GM21825 (cell line): ENCODE data around the gene ZNF724.
"Not testable (repeated sequence)": the region's sequence is repeated elsewhere in the genome, so short reads cannot be mapped to it uniquely, and the experiment has no call there.

Source experiments
- ATAC-seq: cut with Tn5 transposase; IDR thresholded peaks from one replicate; pipeline ENCODE4 v1.9.1; 2021; ENCODE audit warnings: mild to moderate bottlenecking, moderate library complexity; ENCODE audit not compliant: unreplicated experiment

Gene ZNF724

GRCh38 chr19:23253256-23253655, 3.1 kb upstream of the ZNF724 start:
- not testable (repeated sequence) for ATAC-seq

DNA sequence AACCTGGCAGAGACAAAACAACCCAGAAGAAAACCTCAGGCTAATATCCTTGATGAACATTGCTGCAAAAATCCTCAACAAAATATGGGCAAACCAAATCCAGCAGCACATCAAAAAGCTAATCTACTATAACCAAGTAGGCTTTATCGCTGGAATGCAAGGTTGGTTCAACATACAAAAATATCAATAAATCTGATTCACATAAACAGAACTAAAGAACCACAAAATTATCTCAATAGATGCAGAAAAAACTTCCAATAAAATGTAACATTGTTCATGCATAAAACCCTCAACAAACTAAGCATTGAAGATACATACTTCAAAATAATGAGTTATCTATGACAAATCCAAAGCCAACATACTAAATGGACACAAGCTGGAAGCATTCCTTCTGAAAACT, 8.8 kb downstream of the ZNF724 start:
- no peak for ATAC-seq

DNA sequence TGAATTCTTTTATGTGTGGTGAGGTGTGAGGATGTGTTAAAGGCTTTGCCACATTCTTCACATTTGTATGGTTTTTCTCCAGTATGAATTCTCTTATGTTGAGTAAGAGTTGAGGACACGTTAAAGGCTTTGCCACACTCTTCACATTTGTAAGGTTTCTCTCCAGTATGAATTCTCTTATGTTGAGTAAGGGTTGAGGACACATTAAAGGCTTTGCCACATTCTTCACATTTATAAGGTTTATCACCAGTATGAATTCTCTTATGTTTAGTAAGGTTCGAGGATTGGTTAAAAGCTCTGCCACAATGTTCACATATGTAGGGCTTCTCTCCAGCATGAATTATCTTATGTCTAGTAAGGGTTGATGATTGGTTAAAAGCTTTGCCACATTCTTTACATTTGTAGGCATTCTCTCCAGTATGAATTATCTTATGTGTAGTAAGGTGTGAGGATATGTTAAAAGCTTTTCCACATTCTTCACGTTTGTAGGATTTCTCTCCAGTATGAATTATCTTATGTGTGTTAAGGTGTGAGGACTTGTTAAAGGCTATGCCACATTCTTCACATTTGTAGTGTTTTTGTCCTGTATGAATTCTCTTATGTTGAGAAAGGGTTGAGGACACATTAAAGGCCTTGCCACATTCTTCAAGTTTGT, 27.1 kb downstream of the ZNF724 start:
- ATAC-seq = no peak

GRCh38 chr19:23203841-23204344, 46.3 kb downstream of the ZNF724 start:
- ATAC-seq = no peak

GRCh38 chr19:23190341-23190740, 59.9 kb downstream of the ZNF724 start:
- ATAC-seq = no peak

DNA sequence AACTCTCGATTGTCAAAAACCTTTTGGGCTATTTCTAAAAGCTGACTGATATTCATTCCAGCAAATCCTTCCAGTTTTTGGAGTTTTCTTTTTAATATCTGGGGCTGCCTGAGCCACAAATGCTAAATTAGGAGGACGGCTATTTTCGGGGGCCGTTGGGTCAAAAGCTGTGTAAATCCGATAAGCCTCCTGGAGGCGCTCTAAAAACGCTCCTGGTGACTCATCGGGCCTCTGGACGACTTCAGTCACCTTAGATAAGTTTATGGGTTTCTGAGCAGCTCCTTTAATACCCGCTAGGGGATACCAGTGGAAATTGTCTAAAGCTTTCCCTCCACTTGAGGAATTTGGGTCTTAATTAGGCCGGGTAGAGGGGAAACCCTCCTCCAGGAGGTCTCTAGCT, 66.9 kb downstream of the ZNF724 start:
- ATAC-seq = no peak
